NCI-H2227 (cell line): Measurements from ENCODE around the gene TSKU.
"Not testable (repeated sequence)": the region's sequence is repeated elsewhere in the genome, so short reads cannot be mapped to it uniquely, and the experiment has no call there.

Source experiments
- DNase-seq: peaks from one replicate; lab custom pipeline; 2025; ENCODE audit not compliant: unreplicated experiment; lab: John Stamatoyannopoulos, UW

Gene TSKU

GRCh38 chr11:76799066-76799804, 16.1 kb downstream of the TSKU start:
- DNase-seq = peak; percentile 78

DNA sequence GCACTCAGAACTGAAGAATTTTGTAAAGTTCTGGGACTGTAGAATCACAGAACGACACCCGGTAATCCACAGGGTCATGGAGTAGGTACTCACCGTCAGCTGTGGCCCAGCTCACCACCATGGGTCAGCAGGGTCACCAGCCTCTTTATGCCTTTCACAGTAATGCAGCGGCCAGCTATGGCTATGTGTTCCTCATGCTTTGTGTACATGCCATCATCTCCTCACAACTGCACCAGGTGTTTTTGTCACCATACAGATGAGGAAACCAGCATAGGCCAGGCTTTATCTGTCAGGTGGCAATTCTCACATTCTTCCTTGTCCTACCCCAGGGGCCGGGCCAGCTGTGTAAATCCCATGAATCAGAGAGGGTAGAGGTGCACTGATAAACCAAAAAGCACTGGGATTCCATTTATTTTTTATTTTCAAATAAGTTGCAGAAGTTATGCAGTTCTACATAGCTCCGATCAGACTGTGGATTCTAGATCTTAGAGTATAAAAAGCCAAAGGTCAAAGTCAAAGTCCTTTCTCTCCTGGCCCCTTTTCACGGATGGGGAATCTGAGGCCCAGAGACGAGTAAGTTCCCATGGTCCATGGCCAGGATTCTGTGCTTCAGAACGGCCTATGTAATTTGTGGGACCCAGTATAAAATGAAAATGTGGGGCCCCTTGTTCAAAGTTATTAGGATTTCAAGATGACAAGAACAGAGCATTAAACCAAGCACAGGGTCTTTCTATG, 17.5 kb downstream of the TSKU start:
- DNase-seq = no peak

DNA sequence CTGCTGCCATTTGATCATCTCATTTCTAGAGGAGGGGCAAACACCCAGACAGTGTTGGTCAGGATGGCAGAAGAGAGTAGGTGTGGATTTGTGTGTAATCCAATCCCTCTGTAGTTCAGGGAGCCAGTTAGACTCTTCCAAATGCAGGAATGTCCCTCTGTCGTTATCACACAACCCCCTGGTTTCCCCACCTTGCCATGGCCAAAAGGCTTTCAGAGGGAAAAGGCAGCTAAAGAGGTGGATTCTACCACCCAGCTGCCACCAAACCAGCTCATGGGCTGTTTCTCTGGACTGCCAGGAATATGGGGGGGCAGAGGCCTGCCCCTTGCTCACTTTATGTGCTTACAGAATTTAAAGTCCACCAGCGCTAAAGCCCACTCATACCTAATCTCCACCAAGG, 18.1 kb downstream of the TSKU start:
- no peak for DNase-seq

- DNase-seq = no peak
These were observed 18.6 kb downstream of the TSKU start for GRCh38 chr11:76801736-76802135.

DNA sequence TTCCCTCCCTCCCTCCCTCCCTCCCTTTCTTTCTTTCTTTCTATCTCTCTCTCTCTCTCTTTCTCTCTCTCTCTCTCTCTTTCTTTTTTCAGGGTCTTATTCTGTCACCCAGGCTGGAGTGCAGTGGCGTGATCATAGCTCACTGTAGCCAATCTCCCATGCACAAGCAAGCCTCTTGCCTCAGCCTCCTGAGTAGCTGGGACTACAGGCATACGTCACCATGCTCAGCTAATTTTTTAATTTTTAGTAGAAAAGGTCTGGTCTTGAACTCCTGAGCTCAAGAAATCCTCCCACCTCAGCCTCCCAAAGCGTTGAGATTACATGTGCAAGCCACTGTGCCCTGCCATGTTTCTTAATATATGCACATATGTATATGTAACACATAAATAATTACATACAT, 19.0 kb downstream of the TSKU start:
- DNase-seq = no peak

- no peak for DNase-seq
These were observed 19.5 kb downstream of the TSKU start for GRCh38 chr11:76802621-76803020.

DNA sequence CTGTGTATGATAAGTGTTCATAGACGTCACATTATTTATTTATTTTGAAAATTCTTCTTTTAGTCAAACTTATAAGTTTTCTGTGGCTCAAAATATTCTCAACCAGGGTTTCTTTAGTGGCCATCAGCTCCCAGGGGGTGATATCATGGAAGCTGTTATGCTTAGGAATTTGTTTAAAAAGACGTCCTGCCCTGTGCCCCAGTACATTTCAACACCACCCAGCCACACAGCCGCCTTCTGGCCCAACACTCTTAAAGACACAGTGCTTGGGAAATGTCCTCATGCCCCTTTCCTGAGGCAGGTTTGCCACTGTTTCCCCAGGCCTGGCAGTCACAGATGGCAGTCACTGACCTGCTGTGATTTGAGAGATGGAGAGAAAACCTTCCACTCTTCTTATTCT, 19.9 kb downstream of the TSKU start:
- DNase-seq = no peak

GRCh38 chr11:76803811-76804600, 20.9 kb downstream of the TSKU start:
- no peak for DNase-seq

DNA sequence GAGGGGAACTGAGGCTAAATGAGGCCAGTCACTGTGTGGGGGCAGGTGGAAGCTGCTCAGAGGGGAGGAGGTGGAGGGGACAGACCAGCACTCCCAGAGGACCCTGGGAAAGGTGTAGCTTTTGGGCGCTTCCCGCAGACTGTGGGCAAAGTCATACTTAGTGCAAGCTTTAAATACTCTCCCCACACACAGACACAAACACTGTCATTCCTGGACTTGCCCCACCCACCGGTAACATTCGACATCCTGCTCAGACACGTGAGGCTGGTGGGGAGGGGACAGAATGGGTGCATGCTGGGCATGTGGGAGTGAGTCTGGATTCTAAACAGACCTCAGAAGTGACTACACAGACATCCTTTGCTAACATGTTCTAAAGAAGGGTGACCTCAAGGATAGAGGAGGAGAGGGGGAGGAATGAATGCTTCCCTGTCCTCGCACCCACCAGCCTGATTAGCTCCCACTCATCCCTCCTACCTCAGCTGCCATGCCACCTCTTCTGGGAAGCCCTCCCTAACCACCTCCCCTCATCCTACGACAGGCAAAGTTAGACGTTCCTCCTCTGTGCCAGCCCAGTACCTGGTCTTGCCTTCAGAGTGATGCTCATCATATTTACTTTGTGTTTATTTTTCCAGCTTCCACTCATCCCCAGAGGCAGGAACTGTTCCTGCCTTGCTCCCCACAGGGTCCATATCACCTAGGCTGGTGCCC, 22.2 kb downstream of the TSKU start:
- DNase-seq = no peak

- DNase-seq = no peak
These were observed 23.0 kb downstream of the TSKU start for GRCh38 chr11:76806131-76806530.

DNA sequence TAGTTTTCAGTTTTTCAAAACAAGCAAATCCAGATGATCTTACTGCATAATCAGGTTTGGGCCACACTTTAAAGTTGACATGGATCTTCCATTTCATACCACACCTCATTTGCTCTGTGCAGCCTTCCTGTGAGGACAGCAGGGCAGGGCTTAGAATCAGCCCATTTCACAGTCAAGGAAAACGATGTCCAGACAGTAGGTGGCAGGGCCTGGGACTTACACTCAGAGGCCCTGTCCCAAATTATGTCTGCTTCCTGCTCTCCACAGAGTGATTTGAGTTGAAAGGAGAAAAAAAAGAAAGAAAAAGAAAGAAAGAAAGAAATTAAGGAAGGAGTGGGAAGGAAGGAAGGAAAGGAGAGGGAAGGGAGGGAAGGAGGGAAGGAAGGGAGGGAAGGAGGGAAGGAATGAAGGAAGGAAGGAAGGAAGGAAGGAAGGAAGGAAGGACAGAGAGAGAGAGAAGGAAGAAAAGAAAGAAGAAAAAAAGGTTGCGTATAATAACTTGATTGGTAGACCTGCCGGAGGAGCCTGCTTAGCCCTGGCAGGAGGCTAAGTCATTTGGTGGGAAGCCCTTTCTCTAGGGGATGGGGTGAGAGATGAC, 23.6 kb downstream of the TSKU start:
- no peak for DNase-seq

- DNase-seq = peak; percentile 85
These were observed 24.2 kb downstream of the TSKU start for GRCh38 chr11:76807206-76807875.

- peak; percentile 9 for DNase-seq
These were observed 25.0 kb downstream of the TSKU start for GRCh38 chr11:76808171-76808570.

- no peak for DNase-seq
These were observed 25.8 kb downstream of the TSKU start for GRCh38 chr11:76808996-76809395.

- DNase-seq = no peak
These were observed 27.1 kb downstream of the TSKU start for GRCh38 chr11:76810151-76810853.

DNA sequence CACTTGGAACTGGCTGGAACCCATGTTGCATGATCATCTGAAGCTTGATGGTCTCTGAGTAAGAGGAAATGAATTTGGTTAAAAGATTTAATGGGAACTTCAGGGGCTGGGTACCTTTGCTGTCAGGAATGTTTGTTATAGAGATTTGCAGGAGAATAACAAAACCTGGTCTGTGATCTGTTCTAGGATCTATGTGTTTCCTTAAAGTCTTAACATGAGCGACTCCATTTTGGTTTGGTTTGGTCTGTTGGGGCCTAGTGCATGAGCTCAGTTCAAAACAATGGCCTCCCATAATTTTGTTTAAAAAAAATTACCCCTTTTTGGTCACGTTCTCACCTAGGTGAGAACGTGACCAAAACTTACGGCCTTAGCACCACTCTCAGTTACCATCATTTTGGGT, 28.1 kb downstream of the TSKU start:
- DNase-seq = no peak

DNA sequence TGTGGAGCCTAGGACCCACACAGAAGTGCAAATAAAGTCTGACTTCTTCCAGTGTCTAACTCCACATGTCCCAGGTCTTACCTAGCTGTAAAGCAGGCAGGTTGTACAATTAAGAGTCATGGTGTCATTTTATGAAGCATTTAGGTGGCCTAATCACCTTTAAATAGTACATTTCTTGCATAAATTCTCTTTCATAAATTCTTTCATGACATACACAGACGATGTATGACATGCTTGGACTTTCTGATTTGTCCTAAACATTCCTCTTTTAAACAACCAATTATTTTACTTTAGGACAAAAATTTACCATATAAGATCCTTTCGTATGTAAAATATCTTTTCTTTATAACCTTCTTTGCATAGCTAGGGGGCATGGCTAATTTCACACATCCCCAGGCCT, 31.3 kb downstream of the TSKU start:
- DNase-seq = no peak

- not testable (repeated sequence) for DNase-seq
These were observed 32.5 kb downstream of the TSKU start for GRCh38 chr11:76815678-76816077.

DNA sequence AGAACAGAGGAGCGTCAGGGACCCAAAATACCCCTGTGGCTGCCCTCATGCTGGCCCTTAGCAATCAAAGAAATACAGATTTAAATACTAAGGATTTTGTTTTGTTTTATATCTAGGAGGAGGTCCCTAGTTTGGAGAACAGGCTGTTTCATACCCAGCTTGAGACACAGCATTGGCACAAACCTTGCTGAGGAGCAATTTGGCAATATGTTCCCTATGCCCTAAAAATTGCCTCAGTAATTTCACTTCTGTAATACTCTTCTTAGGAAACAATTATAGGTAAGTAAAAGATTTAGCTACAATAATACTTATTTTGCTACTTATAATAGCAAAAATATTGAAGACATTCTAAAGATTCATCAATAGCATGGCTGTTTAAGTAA, 37.0 kb downstream of the TSKU start:
- DNase-seq = no peak

- not testable (repeated sequence) for DNase-seq
These were observed 38.2 kb downstream of the TSKU start for GRCh38 chr11:76821396-76821795.
